HFF-Myc (cell line): Measurements from ENCODE around the gene TFB2M.

Experiments used
- DNase-seq: peaks from one replicate; pipeline ENCODE4 v3.0.0-alpha.2; 2011; ENCODE audit warnings: low read depth; ENCODE audit errors: extremely low read depth
- H3K4me3 ChIP-seq: replicated peaks from 2 replicates; pipeline ENCODE4 v1.5.1; 2011; ENCODE audit warnings: low read depth, mild to moderate bottlenecking, control low read depth, low read length
- CTCF ChIP-seq: IDR thresholded peaks from 2 replicates; pipeline ENCODE4 v1.5.1; 2012; ENCODE audit warnings: mild to moderate bottlenecking, low read depth, low read length, control low read depth; ENCODE audit errors: missing control alignments

The TFB2M gene

GRCh38 chr1:246492611-246493245 lies 73.3 kb downstream of the TFB2M start:
- DNase-seq, result peak; percentile 46
- H3K4me3 ChIP-seq, result no peak overlapping the region
- TF ChIP-seq CTCF, result peak; percentile 86

- DNase-seq, result no peak
- H3K4me3 ChIP-seq, result no peak overlapping the region
- no peak for TF ChIP-seq CTCF
These were observed 74.5 kb downstream of the TFB2M start for GRCh38 chr1:246491551-246492053.
